ENCODE results near the gene UROC1.

GRCh38 chr3:126497956-126498355, 19.6 kb downstream of the UROC1 start:
- no peak for TF ChIP-seq CTCF (conservative IDR thresholded peaks at IDR 0.05)
- no peak for TF ChIP-seq ZFX (IDR thresholded peaks at IDR 0.05)

Measured in C4-2B (cell line).